ENCODE results near the gene TMEM120A.

Gene TMEM120A

DNA sequence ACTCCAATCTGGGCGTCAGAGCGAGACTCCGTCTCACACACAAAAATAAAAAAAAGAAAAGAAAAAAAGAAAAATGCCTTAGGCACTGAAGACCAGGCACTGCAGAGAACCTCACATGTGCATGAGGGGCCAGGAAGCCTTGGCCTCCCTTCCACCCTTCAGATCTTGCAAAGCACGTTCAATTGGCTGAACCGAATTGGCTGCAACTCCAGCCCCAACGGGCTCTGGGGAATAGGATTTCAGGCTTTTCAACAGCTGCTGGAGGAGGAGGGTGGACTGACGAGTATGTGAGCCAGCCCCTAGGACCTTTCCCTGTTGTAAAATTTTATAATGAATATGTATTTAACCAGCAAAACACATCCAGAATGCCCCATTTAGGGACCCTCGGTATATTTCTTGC is 16.7 kb downstream of the TMEM120A start:
- H3K4me3 ChIP-seq (ENCODE audit: low read length), result no peak overlapping the region
- TF ChIP-seq, protein P1, sequence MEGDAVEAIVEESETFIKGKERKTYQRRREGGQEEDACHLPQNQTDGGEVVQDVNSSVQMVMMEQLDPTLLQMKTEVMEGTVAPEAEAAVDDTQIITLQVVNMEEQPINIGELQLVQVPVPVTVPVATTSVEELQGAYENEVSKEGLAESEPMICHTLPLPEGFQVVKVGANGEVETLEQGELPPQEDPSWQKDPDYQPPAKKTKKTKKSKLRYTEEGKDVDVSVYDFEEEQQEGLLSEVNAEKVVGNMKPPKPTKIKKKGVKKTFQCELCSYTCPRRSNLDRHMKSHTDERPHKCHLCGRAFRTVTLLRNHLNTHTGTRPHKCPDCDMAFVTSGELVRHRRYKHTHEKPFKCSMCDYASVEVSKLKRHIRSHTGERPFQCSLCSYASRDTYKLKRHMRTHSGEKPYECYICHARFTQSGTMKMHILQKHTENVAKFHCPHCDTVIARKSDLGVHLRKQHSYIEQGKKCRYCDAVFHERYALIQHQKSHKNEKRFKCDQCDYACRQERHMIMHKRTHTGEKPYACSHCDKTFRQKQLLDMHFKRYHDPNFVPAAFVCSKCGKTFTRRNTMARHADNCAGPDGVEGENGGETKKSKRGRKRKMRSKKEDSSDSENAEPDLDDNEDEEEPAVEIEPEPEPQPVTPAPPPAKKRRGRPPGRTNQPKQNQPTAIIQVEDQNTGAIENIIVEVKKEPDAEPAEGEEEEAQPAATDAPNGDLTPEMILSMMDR (conservative IDR thresholded peaks at IDR 0.05; ENCODE audit: low read length), result no peak
- peak; percentile 64 for DNase-seq (ENCODE audit: low read depth)

DNA sequence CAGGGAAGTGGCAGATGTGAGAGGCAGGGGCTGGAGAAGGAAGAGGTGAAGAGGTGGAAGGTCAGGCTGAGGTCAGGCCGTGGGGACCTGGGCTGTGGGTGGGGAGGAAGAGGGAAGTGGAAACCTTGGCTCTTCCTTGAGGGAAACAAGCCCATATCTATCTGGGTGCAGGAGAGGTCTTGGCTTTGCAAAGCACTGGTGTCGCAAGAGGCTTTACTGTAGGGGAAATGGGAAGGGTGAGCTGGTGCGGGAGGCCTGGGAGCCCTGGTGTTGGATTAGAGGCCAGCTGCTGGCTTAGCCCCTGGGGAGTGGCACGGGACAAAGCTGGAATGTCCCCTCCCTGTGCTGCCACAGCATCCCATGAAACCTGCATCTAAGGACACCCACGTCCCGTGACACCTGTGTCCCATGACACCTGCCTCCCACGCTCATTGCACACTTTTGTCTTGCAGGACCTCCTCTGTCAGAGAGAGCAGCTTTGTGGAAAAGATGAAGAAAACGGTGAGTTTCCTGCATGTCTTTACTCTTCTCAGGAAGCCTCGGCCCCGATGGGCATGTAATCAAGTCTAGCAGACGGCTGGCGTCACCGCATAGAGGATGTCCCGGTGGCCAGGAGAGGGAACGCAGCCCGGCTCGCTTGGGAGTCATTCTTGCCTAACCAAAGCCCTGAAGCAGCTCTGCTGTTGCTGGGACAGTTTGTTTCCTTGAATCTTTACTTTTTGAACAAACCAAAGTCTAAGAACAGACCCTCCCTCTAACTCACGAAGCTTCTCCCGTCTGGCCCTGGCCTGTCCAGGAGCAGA is 22.2 kb downstream of the TMEM120A start:
- H3K4me3 ChIP-seq (ENCODE audit: low read length), result no peak overlapping the region
- DNase-seq (ENCODE audit: low read depth), result peak; percentile 39
- TF ChIP-seq, protein P1 (conservative IDR thresholded peaks at IDR 0.05; ENCODE audit: low read length), result peak; percentile 16; the same call in 1 of the 2 replicates

DNA sequence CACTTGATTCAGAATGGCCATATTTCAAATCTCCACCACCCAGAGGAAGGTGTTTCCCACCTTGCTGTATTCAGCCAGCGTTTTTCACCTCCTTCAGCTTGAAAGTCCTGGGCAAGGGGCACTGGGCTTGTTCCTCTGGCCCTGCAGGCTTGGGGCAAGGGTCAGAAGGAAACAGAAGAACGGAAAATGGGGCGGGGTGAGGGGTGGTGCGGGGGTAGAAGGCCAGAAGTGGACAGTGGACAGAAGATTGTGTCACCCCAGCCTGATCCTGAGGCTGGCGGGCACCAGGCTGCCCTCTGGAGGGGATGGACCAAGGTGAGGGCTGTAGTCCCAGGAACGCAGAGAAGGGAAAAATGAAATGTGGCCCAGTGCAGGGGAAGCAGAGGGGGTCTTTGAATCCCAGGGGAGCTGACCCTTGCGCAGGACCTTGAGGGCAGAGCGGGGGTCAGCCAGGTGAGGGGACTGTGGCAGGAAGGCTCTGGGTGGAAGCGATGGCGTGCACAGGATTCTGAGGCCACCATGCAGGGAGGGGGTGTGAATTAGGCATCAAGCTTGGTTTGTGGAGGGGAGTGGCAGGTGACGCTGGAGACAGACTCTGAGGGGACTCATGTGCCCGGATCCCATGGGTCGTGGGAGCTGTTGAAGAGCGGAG is 23.0 kb downstream of the TMEM120A start:
- DNase-seq (ENCODE audit: low read depth), result no peak
- no peak overlapping the region for H3K4me3 ChIP-seq (ENCODE audit: low read length)
- TF ChIP-seq, protein P1 (conservative IDR thresholded peaks at IDR 0.05; ENCODE audit: low read length), result no peak

DNA sequence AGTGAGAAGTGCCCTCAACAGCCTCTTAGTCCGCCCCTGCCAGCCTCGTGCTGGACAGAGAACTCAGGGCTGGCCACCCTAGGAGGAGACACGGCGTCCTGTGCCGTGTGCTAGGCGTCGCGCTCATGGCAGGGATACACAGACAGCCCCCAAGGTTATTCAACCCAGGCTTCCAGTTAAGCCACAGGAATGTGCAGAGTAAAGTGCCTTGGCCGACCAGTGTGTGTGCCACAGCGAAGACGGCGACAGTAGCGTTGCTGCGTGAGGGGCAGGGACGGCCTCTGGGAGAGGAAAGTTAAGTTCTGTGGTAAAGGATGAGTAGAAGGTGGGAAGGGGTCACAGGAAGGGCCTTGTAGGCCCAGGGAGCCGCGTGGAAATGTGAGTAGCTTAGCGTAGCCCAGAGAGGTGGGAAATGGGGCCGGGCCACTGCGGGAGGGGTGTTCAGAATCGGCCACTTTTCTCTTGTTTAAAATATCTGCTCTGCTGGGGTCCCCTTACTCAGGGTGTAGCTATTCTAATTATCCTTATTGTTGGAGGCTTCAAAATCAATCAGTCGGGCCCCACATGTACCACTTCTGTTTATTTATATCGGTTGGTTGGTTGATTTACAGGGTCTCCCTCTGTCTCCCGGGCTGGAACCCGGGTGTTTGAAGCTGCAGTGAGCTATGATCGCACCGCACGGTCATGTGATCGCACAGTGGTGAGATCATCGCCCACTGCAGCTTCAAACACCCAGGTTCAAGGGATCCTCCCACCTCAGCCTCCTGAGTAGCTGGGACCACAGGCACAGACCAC is 24.5 kb downstream of the TMEM120A start:
- no peak overlapping the region for H3K4me3 ChIP-seq (ENCODE audit: low read length)
- no peak for DNase-seq (ENCODE audit: low read depth)
- TF ChIP-seq, protein P1 (conservative IDR thresholded peaks at IDR 0.05; ENCODE audit: low read length), result no peak

GRCh38 chr7:75969182-75969581 is 25.2 kb downstream of the TMEM120A start:
- no peak overlapping the region for H3K4me3 ChIP-seq (ENCODE audit: low read length)
- TF ChIP-seq, protein P1 (conservative IDR thresholded peaks at IDR 0.05; ENCODE audit: low read length), result no peak
- peak; percentile 69 for DNase-seq (ENCODE audit: low read depth)

- no peak for DNase-seq (ENCODE audit: low read depth)
- TF ChIP-seq, protein P1 (conservative IDR thresholded peaks at IDR 0.05; ENCODE audit: low read length), result no peak
- no peak overlapping the region for H3K4me3 ChIP-seq (ENCODE audit: low read length)
Observed at GRCh38 chr7:75968561-75969001, 25.8 kb downstream of the TMEM120A start.

All from AG10803 (cell line).